ENCODE results near the gene SOS1.

The SOS1 gene

DNA sequence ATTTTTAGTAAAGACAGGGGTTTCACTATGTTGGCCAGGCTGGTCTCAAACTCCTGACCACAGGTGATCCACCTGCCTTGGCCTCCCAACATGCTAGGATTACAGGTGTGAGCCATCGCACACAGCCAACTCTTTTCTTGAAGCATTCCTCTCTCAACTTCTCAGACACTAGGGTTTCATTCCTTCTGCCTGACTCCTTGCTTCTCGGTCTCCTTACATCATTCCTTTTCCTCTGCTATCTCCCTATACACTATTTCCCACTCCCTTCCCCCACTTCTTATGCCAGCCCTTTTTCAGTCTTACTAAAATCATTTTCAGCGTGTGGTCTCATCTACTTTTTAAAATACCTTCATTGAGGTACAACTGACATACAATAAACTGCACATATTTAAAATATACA, 6.1 kb downstream of the SOS1 start:
- no peak overlapping the region for H3K4me3 ChIP-seq (ENCODE audit: low read depth, low read length)
- no peak for DNase-seq (ENCODE audit: low read depth)
- TF ChIP-seq CTCF (IDR thresholded peaks at IDR 0.05; ENCODE audit: low read depth, low read length) (no peak), MYC (IDR thresholded peaks at IDR 0.05; ENCODE audit: low read depth, low read length) (no peak), MAX (IDR thresholded peaks at IDR 0.05; ENCODE audit: low read depth, low read length) (no peak), POLR2A (IDR thresholded peaks at IDR 0.05; ENCODE audit: extremely low read depth, insufficient read length) (no peak)

DNA sequence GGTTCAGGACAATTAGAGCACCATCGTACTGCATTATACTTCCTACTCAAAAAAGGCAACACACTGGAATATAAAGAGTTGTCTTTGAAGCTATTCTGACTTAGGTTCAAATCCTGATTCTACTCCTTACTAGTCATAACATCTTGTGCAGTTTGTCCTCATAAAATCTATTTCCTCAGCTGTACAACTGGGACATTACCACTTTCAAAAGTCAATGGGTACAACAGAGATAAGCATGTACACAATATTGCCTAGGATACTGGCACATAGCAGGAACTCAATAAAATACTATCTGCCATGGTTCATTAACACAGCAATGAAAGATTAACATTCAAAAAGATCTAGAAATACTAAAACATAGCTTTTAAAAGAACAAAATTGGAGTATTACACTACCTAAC, 11.3 kb downstream of the SOS1 start:
- H3K4me3 ChIP-seq (ENCODE audit: low read depth, low read length), result no peak overlapping the region
- DNase-seq (ENCODE audit: low read depth), result no peak
- no peak for TF ChIP-seq MYC (IDR thresholded peaks at IDR 0.05; ENCODE audit: low read depth, low read length)
- no peak for TF ChIP-seq CTCF (IDR thresholded peaks at IDR 0.05; ENCODE audit: low read depth, low read length)
- no peak for TF ChIP-seq POLR2A (IDR thresholded peaks at IDR 0.05; ENCODE audit: extremely low read depth, insufficient read length)
- no peak for TF ChIP-seq MAX (IDR thresholded peaks at IDR 0.05; ENCODE audit: low read depth, low read length)

DNA sequence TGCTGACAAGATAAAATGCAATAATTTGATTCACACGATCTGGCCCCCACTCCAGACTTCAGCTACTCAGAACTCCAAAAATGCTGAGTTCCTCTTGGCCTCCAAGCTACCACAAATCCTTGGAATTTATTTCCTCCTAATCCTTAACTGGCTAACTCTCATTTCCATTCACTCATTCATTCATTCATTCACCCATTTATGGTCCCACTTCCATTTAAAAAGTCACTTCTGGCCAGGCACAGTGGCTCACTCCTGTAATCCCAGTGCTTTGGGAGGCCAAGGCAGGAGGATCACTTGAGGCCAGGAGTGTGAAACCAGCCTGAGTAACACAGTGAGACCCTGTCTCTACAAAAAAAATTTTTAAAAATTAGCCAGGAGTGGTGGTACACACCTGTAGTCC, 12.5 kb downstream of the SOS1 start:
- H3K4me3 ChIP-seq (ENCODE audit: low read depth, low read length), result no peak overlapping the region
- DNase-seq (ENCODE audit: low read depth), result no peak
- TF ChIP-seq MAX (IDR thresholded peaks at IDR 0.05; ENCODE audit: low read depth, low read length) (no peak), MYC (IDR thresholded peaks at IDR 0.05; ENCODE audit: low read depth, low read length) (no peak)

GRCh38 chr2:39107724-39108273, 13.1 kb downstream of the SOS1 start:
- H3K4me3 ChIP-seq (ENCODE audit: low read depth, low read length), result no peak overlapping the region
- TF ChIP-seq POLR2A (IDR thresholded peaks at IDR 0.05; ENCODE audit: extremely low read depth, insufficient read length), result no peak
- TF ChIP-seq MYC (IDR thresholded peaks at IDR 0.05; ENCODE audit: low read depth, low read length), result no peak
- no peak for TF ChIP-seq MAX (IDR thresholded peaks at IDR 0.05; ENCODE audit: low read depth, low read length)
- TF ChIP-seq CTCF (IDR thresholded peaks at IDR 0.05; ENCODE audit: low read depth, low read length), result no peak
- no peak for DNase-seq (ENCODE audit: low read depth)

DNA sequence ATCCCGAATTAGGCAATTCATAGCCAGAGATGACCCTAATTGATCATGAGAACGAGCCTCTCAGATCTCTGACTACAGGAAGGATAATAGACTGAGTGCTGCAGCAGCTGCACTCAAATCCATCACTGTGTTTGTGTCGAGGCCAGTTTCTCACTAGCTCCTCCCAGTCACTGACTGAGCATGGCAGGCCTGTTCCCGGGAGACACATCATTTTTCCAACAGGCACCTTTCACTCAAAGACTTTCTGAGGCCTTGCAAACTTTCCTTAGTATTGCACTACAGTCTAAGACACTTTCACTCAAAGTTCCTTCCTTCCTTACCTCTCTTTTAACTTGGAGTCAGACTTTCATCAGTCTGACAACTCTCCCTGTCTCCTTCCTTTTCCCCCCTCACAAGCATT, 13.7 kb downstream of the SOS1 start:
- H3K4me3 ChIP-seq (ENCODE audit: low read depth, low read length), result no peak overlapping the region
- DNase-seq (ENCODE audit: low read depth), result no peak
- TF ChIP-seq CTCF (IDR thresholded peaks at IDR 0.05; ENCODE audit: low read depth, low read length) (no peak), POLR2A (IDR thresholded peaks at IDR 0.05; ENCODE audit: extremely low read depth, insufficient read length) (no peak), MAX (IDR thresholded peaks at IDR 0.05; ENCODE audit: low read depth, low read length) (no peak), MYC (IDR thresholded peaks at IDR 0.05; ENCODE audit: low read depth, low read length) (no peak)

- H3K4me3 ChIP-seq (ENCODE audit: low read depth, low read length), result no peak overlapping the region
- no peak for DNase-seq (ENCODE audit: low read depth)
- no peak for TF ChIP-seq MYC (IDR thresholded peaks at IDR 0.05; ENCODE audit: low read depth, low read length)
- TF ChIP-seq CTCF (IDR thresholded peaks at IDR 0.05; ENCODE audit: low read depth, low read length), result no peak
Measured at GRCh38 chr2:39099870-39100728, 20.8 kb downstream of the SOS1 start.
